NCI-H1092 (cell line): Measurements from ENCODE around the gene RRP8.

Experiments
- DNase-seq: peaks from one replicate; lab custom pipeline; 2025; lab: John Stamatoyannopoulos, UW

RRP8 gene

DNA sequence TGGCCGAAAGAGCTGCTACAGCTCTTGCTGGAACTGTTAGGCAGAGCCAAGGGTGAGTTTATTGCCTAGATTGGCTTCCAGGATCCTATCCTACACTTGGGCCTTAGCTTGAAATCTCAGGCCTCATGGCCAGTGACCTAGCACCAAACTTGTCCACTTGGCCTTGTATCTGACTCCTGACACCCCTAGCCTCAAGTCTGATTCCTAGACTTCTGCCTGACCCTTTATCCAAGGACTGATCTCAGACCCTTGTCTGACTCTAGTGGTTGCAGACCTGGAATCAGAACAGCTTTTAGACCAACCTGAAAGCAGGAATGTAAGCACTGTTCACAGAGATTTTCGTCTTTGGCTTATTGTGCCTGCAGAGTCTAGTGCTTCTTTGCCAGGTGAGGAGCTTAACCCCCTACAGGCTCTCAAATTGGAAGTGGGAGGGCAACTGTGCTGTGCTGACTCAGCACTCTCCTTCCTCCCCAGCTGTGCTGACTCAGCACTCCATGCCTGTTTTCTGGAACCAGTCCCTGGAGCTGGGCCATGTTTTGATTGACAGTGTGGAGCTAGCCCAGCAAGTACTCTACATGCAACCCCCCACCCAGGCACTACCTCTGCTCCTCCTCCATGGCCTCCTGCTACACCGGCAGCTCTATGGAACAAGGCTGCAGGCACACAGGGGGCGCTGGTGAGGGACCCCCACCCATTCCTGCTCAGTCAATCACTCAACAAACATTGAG lies 35.1 kb downstream of the RRP8 start:
- peak; percentile 13 for DNase-seq

DNA sequence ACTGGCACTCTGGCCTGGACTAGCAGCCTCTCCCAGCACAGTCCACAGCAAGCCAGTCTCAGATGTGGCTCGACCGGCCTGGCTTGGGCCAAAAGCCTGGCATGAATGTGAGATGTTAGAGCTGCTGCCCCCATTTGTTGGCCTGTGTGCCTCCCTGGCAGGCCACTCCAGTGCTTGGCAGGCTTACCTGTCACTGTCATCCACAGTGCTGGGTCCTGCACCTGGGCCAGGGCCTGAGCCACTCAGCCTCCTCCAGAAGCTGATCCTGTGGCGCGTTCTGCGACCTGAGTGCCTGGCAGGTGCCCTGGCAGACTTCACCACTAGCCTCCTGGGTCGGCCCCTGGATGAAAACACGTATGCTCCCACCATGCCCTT lies 36.1 kb downstream of the RRP8 start:
- no peak for DNase-seq

DNA sequence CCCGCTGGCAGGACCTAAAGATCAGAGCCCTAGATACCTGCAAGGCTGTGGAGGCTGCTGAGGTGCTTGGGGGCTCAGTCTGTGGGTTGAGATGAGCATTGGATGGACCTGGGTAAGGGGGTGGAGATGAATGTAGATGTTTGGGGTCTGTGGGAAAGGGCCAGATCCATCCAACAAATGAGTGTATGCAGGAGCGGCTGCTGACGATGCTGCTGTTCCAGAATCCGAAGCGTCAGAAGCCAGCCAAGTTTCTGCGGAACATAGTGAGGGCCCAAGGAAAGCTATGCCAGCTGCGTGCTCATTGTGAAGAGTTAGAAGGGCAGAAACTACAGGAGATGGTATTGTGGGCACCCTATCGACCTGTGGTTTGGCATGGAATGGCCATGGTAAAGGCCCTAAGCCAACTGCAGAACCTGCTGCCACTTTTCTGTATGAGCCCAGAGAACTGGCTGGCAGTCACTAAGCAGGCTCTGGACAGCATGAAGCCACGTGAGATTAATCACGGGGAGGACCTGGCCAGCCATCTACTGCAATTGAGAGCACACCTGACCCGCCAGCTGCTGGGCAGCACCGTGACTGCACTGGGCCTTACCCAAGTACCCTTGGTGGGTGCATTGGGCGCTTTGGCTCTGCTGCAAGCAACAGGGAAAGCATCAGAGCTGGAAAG lies 36.6 kb downstream of the RRP8 start:
- no peak for DNase-seq

DNA sequence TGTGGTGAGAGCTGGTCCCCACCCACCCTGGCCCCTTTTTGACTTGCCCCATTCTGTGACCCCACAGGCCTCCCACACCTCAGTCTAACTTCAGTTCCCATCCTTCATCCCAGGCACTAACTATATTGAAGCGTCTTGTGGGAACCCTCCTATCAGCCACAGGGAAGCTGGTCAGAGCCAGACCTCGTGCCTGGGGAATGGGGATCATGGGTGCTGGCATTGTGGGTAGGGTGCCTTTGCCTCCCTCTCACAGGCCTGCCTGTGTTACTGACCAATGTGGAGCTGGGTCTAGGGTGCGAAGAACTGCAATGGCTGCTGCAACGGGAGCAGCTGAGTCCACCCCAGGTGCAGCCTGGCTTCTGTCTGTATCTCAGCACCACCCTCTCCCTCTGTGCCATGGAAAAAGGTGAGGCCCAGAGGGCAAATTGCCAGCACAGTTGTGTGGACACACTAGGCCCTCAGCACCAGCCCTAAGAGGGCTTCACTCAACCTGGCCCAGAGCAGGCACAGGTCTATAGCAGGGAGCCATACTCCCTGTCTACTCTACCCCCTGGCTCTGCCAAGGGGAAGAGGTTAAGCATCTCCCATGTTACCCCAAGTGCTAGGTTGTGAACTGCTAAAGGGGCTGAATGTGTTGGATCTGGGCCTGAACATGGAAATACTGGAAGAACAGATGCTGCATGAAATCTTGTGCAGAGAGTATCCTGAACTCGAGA lies 37.3 kb downstream of the RRP8 start:
- no peak for DNase-seq

DNA sequence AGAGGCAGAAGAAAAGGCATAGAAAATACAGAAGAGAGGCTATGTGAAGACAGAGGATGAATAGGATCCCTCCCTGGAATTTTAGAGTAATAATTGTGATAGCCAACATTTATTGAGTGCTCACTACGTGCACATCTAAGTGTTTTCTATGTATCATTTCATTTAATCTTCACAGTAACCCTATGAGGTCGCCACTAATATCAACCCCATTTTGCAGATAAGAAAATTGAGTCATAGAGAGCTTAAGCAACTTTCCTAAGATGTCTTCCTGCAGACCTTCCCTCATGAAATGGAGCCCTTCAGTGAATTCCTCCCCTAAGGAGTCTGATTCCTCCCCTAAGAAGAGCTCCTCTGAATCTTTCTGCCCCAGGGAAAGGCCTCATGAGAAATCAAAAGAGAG lies 38.1 kb downstream of the RRP8 start:
- DNase-seq, result no peak

DNA sequence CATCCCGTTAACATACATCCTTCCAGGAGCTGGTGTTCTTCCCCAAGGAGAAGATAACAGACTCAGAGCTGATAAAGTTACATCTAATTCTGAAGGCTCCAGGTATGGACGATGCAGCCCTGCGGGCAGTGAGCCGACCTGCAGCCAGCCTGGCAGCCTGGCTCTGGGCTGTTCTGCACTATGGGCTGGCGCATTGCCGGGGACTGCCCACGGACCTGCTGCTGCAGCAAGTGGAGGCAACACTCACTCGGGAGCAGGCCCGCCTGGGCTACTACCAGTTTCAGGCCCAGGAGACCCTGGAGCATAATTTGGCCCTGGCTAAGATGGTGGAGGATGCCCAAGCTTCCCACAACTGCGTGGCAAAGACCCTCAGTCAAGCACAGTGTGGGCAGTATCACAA lies 39.7 kb downstream of the RRP8 start:
- DNase-seq, result no peak

DNA sequence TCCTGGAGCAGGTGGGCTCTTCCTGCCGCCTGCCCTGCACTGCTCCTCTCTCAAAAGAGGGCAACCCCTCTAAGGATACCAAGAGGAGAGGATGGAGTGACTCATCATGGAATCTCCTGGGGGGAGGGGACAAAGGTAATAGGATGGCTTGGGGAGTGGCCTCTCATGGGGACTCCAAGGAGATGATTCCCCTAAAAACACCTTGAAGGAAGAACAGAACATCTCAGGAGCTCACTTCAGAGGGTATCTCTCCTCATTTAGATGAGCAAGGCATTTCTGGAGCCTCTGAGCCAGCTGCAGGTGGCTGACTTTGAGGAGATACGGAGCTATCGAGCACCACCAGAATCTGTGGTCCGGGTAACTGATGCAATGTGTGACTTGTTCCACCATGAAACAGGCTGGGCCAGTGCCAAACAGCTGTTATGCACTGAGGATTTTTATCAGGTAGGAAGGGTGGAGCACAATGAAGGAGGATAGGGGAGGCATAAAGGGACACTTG lies 40.2 kb downstream of the RRP8 start:
- DNase-seq, result no peak

DNA sequence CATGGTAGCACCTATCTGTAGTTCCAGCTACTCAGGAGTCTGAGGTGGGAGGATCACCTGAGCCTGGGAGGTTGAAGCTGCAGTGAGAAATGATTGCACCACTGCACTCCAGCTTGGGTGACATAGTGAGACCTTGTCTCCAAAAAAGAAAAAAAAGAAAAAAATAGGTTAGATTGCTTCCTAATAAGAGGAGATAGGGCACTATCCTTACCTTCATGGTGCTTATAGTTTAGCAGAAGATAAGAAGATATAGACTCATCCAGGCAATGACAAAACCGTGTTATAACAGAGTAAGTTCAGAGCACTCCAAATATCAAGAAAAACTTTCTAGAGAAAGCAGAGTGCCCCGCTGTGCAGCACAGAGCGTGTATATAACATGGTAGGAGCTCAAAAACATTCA lies 42.1 kb downstream of the RRP8 start:
- DNase-seq, result no peak

DNA sequence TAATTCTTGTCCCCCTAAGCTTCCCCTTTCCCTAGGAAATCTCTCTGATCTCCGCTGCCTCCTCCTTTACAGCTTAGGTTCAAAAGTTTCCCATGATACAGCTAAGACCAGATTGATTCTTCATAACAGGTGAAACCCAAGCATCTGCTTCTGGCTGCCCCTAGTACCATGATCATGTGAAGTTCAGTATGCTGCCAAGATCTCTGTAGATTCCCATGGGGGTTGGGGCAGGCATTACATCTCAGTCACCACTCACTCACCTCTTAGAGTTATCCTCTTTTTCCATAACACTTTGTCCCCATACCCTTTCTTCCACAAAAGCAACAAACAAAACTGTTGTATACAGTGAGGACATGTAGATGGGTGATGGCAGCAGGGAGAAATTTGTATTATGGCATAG lies 44.0 kb downstream of the RRP8 start:
- no peak for DNase-seq

DNA sequence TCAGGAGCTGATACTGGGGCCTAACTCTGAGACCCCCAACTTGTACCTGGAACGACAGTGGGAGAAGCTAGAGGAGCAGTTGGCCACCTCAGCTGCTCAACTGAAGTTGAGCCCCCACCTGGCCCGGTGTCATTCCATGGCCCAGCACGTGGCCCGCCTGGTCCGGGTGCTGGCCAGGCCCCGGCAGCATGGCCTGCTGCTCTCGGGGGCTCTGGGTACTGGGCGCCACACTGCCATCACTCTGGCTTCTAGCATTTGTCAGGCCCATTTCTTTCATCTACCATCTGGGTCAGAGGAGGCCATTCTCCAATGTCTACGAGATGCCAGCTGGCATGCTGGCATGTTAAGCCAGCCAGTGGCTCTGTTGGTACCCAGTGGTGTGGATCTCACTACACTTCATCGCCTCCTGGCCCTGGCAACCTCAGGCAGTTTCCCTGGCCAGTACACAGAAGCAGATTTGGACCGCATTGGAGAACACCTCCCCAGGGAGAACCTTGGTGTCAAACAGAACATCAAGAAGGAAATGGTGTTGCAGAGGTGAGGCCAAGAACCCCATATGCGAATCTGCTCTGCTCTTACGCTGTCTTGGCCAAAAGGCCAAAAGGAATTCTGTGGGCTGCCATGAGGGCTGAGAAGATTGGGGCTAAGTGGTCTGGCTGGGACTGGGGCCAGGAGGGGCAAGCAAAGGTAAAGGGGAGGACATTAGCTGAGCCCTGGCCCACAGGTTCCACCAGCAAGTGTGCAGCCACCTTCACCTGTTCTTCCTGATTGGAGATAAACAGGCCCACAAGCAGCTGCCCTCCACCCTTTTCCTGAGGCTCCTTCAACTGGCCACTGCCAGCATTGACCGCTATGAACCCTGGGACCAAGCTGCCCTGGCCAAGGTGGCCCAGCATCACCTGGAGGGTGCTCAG lies 45.4 kb downstream of the RRP8 start:
- no peak for DNase-seq

DNA sequence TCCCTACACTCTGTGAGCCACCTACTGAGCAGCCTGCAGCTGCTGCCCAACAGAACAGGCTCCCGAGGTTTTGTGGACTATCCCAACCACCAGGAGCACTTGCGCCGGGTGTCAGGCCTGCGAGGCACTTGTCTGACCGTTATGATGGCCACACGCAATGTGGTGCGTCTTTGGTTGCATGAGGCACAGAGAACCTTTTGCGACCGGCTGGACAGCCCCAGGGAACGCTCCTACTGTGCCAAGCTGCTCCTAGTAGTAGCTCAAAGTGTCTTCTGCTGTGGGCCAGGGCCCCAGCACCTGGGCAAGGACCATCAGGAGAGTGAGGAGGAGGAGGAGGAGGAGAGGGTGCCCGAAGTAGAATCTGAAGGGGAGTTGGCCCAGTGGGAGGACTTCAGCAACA lies 46.4 kb downstream of the RRP8 start:
- no peak for DNase-seq

DNA sequence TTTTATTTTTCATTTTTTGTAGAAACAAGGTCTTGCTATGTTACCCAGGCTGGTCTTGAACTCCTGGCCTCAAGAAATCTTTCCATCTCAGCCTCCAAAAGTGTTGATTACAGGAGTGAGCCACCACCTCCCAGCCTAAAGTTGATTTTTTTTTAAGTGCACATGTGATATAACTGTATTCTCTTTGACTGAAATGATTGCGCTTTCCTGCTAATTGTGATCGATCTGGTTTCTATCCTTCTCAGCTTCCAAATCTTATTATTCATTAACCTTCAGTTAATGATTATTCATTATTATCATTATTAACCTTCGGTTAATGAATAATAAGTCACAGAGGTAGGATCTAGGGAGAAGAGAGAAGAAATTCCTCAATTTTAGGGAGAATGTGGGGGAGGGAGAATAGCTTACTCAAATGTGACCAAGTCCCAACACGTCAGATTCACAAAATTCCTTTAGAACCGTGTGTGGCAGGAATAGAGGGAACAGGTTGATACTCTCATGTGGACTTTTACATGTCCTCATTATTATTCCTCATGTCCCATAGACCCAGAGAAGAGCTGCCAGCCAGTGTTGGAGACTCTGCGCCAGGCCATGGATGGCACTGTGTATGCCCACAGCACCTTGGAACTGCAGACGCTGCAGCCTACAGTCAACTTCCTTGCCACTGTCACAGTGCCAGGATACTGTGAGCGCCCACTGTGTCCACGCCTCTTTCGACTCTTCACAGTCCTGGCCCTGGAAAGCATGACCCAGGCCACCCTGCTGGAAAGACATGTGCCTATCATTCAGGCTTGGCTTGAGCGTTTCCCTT lies 47.1 kb downstream of the RRP8 start:
- no peak for DNase-seq

DNA sequence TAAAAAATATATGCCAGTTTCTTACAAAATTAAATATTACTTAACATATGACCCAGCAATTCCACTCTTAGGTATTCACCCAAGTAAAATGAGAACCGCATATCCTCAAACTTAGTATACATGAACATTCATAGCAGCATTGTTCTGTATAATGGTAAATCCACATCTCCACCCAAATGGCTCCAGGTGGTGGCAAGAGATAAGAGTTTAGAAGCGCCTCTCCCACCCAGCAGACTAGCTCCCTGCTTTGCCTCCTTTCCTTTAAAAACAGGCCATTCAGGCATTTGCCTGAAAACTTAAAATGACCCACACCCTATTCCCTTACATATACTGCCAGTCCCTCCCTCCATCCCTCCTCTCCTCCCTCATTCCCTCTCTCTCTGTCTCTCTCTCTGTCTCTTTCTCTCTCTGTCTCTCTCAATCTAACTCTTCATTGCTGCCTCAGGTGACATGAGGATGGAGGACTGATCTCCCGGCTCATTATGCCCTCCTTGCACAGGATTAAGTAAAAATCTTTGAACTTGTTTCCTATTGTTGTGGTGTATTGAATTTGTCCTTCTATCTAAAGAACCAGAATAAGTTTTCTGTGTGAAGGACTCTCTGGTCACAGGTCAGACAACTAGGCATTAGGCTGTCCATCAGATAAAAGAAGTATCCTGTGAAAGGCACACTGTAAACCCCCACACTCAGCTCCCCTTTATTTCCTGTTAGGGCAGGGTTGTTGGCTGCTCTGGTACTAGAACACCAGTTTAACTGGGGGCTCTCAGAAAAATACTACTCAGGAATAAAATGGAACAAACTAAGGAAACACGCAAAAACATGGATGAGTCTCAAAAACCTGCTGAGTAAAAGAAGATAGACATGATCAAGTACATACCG lies 48.3 kb downstream of the RRP8 start:
- DNase-seq, result no peak

DNA sequence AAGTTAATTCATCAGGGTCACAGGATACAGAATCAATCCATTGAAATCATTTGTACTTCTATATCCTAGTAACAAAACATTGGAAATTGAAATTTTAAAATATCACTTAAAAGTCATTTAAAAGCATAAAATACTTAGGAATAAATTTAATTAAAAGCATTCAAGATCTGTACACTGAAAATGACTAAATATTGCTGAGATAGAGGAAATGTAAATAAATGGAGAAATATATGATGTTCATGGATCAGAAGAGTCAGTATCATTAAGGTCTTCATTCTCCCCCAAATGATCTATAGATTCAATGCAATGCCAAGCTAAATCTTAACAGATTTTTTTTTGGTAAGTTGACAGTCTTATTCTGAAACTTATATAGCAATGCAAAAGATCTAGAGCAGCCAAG lies 49.8 kb downstream of the RRP8 start:
- no peak for DNase-seq

DNA sequence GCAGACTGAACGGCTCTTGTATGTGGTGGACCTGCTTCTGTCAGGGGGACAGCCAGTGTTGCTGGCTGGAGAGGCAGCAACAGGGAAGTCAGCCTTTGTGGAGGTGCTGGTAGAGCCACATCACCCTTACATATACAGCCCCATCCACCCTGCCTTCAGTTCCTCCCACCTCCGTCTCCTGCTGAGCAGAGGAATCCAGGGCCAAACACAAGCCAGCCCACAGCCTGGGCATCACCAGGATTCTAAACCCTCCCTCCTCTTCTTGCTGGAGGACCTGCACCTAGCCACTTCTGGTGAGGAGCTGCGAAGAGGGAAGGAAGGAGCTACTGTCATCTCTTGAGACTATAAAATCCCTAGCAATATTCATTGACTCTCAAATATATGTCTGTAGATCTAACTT lies 54.8 kb downstream of the RRP8 start:
- DNase-seq, result no peak

DNA sequence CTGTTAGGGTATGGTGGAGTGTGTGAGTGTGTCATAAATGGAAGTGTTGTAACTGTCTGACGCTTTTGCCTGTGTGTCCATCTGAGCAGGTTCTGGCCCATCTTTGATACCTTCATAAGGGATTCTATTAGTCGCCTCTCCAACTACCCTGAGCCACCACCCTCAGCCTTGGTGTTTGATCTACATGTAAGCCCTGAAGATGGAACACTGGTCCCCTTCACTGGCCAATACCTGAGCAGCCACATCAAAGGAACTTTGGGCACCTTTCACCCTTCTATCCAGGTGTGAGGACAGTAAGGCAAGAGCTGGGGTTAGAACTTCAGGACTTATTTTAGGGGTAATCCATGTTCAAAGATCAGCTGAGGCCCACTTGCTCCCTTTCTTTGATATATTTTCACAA lies 55.3 kb downstream of the RRP8 start:
- no peak for DNase-seq

DNA sequence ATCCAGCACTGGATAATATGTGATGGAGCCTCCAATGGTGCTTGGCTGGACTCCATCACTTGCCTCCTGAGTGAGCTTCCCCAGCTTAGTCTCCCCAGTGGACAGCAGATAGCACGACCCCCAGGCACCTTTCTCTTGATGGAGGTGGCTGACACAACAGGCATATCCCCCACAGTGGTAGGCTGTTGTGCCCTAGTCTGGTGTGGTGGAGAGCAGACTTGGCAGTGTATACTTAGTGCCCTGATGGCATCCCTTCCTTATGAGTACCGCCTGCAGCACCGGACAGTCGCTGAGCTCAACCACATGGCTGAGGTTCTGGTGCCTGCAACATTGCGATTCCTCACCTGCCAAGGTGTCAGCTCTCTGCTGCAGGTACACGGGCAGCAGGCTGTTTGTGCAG lies 56.2 kb downstream of the RRP8 start:
- DNase-seq, result no peak

DNA sequence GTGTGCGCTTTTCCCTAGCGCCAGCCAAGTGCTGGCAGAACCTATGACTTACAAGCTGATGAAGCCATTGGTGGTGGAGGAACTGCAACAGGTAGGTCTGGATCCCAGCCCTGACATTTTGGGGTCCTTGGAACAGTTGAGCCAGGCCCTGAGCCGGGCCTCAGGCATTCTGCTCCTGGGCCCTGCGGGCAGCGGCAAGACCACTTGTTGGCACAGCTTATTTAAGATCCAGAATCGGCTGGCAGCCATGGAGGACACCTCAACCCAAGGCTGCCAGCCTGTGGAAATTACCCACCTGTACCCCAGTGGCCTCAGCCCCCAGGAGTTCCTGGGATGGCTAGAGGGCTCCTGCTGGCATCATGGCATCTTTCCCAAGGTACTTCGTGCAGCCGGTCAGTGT lies 56.7 kb downstream of the RRP8 start:
- DNase-seq, result no peak

DNA sequence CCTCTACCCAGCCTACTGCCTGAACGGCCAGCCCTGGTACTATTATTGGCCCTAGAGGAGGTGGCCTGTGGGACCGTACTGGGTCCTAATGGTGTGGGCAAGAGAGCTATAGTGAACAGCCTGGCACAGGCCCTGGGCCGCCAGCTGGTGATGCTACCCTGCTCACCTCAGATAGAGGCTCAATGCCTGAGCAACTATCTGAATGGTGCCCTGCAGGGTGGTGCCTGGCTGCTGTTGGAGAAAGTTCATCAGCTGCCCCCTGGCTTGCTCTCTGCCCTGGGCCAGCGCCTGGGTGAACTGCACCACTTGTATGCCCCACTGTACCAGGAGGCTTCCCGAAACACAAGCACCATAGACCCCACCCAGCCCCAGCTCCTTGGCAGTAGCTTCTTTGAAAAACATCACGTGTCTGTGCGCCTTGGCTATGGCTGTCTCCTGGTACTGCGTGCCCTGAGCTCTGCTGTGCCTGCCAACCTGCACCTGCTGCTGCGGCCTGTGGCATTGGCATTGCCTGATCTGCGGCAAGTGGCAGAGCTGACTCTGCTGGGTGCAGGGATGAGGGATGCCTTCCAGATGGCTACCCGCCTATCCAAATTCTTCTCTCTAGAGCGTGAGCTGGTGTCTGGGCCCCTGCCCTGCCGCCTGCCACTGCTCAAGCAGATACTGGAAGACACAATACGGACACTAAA lies 57.4 kb downstream of the RRP8 start:
- no peak for DNase-seq
